ENCODE results near the gene OR6A2.
"Not testable (repeated sequence)": the region's sequence is repeated elsewhere in the genome, so short reads cannot be mapped to it uniquely, and the experiment has no call there.

OR6A2 gene

GRCh38 chr11:6813656-6814055, 14.2 kb upstream of the OR6A2 start:
- no peaks in the 10 kb centered on the region for H3K36me3 ChIP-seq (ENCODE audit: control insufficient read depth, insufficient read depth, low read length)
- no peaks in the 10 kb centered on the region for H3K9me3 ChIP-seq (ENCODE audit: control insufficient read depth, low read length)
- no peaks in the 10 kb centered on the region for H3K4me1 ChIP-seq (ENCODE audit: control insufficient read depth, insufficient read depth, low read length)
- H3K9ac ChIP-seq (ENCODE audit: low read length) = no peak overlapping the region
- no peaks in the 10 kb centered on the region for H3K27me3 ChIP-seq (ENCODE audit: control insufficient read depth, insufficient read depth, low read length)
- no peak overlapping the region for H3K4me3 ChIP-seq (ENCODE audit: low read length)

DNA sequence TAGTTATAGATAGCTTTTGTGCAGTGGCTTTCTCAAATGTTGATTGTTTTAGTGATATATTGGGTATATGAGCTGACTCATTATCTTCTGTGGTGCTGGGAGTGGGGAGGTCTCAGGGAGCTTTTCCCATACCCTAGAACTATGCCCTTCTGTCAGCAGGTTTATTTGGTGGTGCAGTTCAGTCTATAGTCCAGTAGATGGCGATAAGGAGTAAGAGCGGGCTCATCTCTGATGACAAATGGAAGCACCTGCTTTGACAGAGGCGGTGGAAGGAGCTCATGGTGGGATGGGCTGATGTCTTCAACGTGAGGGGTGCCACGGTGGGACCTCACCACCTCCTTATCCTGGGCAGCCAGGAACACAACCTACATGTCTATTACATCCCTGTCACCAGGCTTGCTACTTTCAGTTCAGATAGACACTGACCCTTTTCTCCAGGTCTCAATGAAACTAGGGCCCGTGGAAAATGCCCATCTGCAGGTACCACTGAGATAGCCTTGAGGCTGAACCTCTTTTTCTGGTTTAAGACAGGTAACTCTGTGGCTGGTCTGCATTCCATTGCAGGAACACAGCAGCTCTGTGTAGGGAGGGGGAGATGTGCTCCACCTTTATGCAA, 13.0 kb upstream of the OR6A2 start:
- H3K36me3 ChIP-seq (ENCODE audit: control insufficient read depth, insufficient read depth, low read length) = no peaks in the 10 kb centered on the region

DNA sequence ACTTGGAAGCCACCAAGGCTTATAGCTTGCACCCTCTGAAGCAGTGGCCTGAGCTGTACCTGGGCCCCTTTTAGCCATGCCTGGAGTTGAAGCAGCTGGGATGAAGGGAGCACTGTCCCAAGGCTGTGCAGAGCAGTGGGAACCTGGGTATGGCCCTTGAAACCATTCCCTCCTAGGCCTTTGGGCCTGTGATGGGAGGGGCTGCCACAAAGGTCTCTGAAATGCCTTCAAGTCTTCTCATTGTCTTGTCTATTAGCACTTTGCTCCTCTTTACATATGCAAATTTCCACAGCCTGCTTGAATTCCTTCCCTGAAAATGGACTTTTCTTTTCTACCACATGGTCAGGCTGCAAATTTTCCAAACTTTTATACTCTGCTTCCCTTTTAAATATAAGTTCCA, 1.6 kb upstream of the OR6A2 start:
- not testable (repeated sequence) for H3K36me3 ChIP-seq (ENCODE audit: control insufficient read depth, insufficient read depth, low read length); H3K4me3 ChIP-seq (ENCODE audit: low read length)

More for the DNA sequence above, 13.0 kb upstream of the OR6A2 start:
- no peak overlapping the region for H3K9ac ChIP-seq (ENCODE audit: low read length)
- no peaks in the 10 kb centered on the region for H3K27me3 ChIP-seq (ENCODE audit: control insufficient read depth, insufficient read depth, low read length)
- H3K4me3 ChIP-seq (ENCODE audit: low read length) = no peak overlapping the region
- H3K9me3 ChIP-seq (ENCODE audit: control insufficient read depth, low read length) = no peaks in the 10 kb centered on the region
- no peaks in the 10 kb centered on the region for H3K4me1 ChIP-seq (ENCODE audit: control insufficient read depth, insufficient read depth, low read length)

DNA sequence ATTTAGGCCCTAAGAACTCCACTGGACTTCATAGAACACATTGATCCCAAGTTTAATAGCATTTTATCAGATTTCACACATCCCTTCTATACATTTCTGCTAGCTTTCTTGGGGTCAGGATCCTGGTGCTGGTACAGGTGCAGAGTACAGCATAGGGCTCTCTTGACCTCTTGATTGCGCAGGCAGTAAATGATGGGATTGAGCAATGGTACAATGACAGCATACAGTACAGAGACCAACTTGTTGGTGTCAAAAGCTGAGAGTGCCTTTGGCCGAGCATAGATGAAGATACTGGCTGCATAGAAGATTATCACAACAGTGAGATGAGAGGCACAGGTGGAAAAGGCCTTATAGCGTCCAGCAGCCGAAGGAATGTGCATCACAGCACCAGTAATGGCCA, 4.8 kb downstream of the OR6A2 start:
- Histone ChIP-seq H3K9me3 (ENCODE audit: control insufficient read depth, low read length) (no peaks in the 10 kb centered on the region), H3K27me3 (ENCODE audit: control insufficient read depth, insufficient read depth, low read length) (no peaks in the 10 kb centered on the region), H3K4me3 (ENCODE audit: low read length) (no peak overlapping the region), H3K4me1 (ENCODE audit: control insufficient read depth, insufficient read depth, low read length) (no peaks in the 10 kb centered on the region), H3K36me3 (ENCODE audit: control insufficient read depth, insufficient read depth, low read length) (no peaks in the 10 kb centered on the region), H3K9ac (ENCODE audit: low read length) (no peak overlapping the region)

More for the DNA sequence above, 1.6 kb upstream of the OR6A2 start:
- not testable (repeated sequence) for H3K4me1 ChIP-seq (ENCODE audit: control insufficient read depth, insufficient read depth, low read length); H3K27me3 ChIP-seq (ENCODE audit: control insufficient read depth, insufficient read depth, low read length); H3K9ac ChIP-seq (ENCODE audit: low read length); H3K9me3 ChIP-seq (ENCODE audit: control insufficient read depth, low read length)

DNA sequence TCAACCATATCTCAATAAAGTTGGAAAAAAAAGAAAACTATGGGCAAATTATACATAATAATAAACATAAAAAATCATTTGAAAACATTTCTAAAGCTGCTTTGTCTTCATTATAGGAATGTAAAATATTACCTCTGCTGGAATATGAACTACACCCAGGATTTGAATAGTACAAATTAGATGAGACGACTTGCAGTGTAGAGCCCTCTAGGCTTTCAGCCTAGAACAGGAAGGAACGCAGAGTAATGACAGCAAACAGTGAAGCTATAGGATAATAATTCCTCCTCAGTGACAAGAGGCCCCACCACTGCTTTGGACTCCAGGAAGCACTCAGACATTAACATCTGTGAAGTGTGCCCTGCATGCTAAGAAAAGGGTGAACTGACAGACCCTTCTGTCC, 8.9 kb downstream of the OR6A2 start:
- Histone ChIP-seq H3K9ac (ENCODE audit: low read length) (no peak overlapping the region), H3K36me3 (ENCODE audit: control insufficient read depth, insufficient read depth, low read length) (no peaks in the 10 kb centered on the region), H3K4me3 (ENCODE audit: low read length) (no peak overlapping the region), H3K4me1 (ENCODE audit: control insufficient read depth, insufficient read depth, low read length) (no peaks in the 10 kb centered on the region), H3K9me3 (ENCODE audit: control insufficient read depth, low read length) (no peaks in the 10 kb centered on the region), H3K27me3 (ENCODE audit: control insufficient read depth, insufficient read depth, low read length) (no peaks in the 10 kb centered on the region)

DNA sequence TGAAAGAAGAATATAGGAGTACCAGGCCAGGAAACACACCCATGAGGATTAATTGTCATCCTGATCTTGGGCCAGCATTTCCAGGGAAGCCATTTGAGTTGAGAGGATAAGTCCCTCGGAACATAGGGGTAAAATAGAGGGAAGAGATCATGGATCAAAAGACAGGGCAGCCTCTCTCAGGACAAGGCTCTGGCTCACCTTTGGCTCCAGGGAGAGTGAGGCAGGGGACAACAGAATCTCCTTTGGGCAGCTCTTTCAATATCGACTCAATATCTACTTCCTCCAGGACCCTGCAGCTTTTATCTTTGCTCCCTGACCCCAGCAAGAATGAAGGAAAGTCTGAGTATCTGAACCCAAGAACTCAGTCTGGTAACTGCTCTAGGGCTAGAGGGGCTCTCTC, 16.8 kb downstream of the OR6A2 start, which contains the start of gene OR2AG1:
Gene OR2AG1, plus strand, starts transcription at position 301 of the 400 bp plus-strand sequence. CDS start 2,018 bp downstream, outside the sequence.
- Histone ChIP-seq H3K9ac (ENCODE audit: low read length) (no peak within 1 kb of the TSS), H3K9me3 (ENCODE audit: control insufficient read depth, low read length) (no peaks in the 10 kb centered on the region), H3K27me3 (ENCODE audit: control insufficient read depth, insufficient read depth, low read length) (no peaks in the 10 kb centered on the region), H3K36me3 (ENCODE audit: control insufficient read depth, insufficient read depth, low read length) (no peaks in the 10 kb centered on the region), H3K4me3 (ENCODE audit: low read length) (no peak within 1 kb of the TSS), H3K4me1 (ENCODE audit: control insufficient read depth, insufficient read depth, low read length) (no peaks in the 10 kb centered on the region)

- Histone ChIP-seq H3K36me3 (ENCODE audit: control insufficient read depth, insufficient read depth, low read length) (no peaks in the 10 kb centered on the region), H3K4me3 (ENCODE audit: low read length) (no peak overlapping the region), H3K4me1 (ENCODE audit: control insufficient read depth, insufficient read depth, low read length) (no peaks in the 10 kb centered on the region), H3K9me3 (ENCODE audit: control insufficient read depth, low read length) (no peaks in the 10 kb centered on the region), H3K9ac (ENCODE audit: low read length) (no peak overlapping the region), H3K27me3 (ENCODE audit: control insufficient read depth, insufficient read depth, low read length) (no peaks in the 10 kb centered on the region)
These were observed 18.7 kb downstream of the OR6A2 start for GRCh38 chr11:6780829-6781228.

- no peaks in the 10 kb centered on the region for H3K27me3 ChIP-seq (ENCODE audit: control insufficient read depth, insufficient read depth, low read length)
- no peaks in the 10 kb centered on the region for H3K9me3 ChIP-seq (ENCODE audit: control insufficient read depth, low read length)
- no peaks in the 10 kb centered on the region for H3K36me3 ChIP-seq (ENCODE audit: control insufficient read depth, insufficient read depth, low read length)
- H3K9ac ChIP-seq (ENCODE audit: low read length) = no peak overlapping the region
- H3K4me1 ChIP-seq (ENCODE audit: control insufficient read depth, insufficient read depth, low read length) = no peaks in the 10 kb centered on the region
- no peak overlapping the region for H3K4me3 ChIP-seq (ENCODE audit: low read length)
These were observed 21.0 kb downstream of the OR6A2 start for GRCh38 chr11:6778518-6778917.

DNA sequence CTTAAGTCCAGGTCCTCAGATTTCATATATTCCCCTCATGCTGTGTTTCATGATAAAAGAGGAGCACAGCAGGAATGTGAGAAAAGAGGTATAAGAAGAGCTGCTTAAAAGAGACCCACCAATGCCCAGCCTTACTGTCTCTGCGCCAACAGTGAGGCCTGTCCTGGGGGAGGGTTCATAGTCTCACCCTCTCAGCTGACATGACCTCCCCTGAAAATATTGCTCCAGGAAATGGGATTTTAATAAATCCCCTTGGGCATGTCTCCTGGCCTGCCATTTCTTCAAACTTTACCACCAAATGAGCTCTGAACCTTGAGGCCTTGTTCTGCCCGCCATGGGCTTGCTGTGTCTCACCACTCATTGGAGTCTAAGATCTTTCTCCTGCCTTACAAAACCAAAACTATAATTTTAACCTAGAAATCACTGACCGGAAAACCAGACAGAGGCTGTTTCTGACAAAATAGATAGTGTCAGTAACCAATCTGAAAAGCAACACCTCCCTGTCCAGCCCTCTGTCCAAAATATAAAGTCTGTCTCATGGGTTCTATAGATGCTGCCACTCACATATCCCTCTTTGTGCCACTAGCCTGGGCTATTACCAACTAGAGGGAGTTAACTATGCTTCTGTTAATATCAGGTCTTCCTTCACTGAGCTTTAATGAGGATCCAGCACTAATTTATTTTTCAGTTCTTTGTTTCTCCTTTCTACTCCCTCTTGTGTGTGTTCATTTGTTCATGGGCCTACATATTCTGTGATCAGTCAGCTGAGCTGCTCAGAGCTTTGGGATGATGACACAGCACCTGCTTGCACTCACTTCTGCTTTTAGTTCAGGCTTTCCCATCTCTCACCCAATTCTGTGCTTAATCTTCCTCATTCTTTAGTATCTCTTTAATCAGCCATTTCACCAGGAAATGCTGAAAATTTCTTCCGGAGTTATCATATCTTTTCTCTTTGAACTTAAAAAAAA, 27.3 kb downstream of the OR6A2 start, which contains the start of gene OR2AG2:
Gene OR2AG2, minus strand, starts transcription at position 51 of the 968 bp plus-strand sequence. CDS start 3,019 bp downstream, outside the sequence.
- Histone ChIP-seq H3K4me3 (ENCODE audit: low read length) (no peak within 1 kb of the TSS), H3K36me3 (ENCODE audit: control insufficient read depth, insufficient read depth, low read length) (no peaks in the 10 kb centered on the region), H3K9ac (ENCODE audit: low read length) (no peak within 1 kb of the TSS), H3K4me1 (ENCODE audit: control insufficient read depth, insufficient read depth, low read length) (no peaks in the 10 kb centered on the region), H3K27me3 (ENCODE audit: control insufficient read depth, insufficient read depth, low read length) (no peaks in the 10 kb centered on the region), H3K9me3 (ENCODE audit: control insufficient read depth, low read length) (no peaks in the 10 kb centered on the region)

DNA sequence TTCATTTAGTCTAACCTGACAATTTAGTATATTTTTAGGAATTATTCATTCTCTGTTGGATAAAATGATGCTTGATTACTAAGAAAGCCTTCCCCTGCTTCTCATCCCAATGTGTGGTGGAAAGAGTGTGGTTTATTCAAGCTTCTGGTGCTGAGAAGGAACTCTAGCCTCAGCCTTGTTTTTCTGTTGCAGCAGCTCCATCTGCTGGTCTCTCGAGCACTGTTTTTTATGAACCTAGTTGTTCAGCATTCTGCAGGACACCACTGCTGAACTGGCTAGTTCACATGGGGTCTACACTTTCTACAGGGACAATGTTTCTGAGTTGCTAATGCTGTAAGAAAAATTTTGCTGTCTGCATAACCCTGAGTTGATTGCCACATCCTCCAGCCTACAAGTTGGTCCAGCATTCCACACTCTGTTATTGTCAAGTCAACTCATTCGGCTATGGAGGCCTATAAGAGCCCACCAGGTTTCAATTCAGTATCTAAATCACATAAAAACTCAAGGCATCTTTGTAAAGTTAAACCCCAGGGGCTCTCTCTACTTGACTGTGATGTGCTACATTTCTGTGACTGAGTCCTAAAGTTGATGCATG, 42.0 kb downstream of the OR6A2 start:
- H3K9ac ChIP-seq (ENCODE audit: low read length) = no peak overlapping the region
- H3K4me3 ChIP-seq (ENCODE audit: low read length) = no peak overlapping the region
- H3K36me3 ChIP-seq (ENCODE audit: control insufficient read depth, insufficient read depth, low read length) = no peaks in the 10 kb centered on the region
- no peaks in the 10 kb centered on the region for H3K9me3 ChIP-seq (ENCODE audit: control insufficient read depth, low read length)
- H3K27me3 ChIP-seq (ENCODE audit: control insufficient read depth, insufficient read depth, low read length) = no peaks in the 10 kb centered on the region
- H3K4me1 ChIP-seq (ENCODE audit: control insufficient read depth, insufficient read depth, low read length) = peaks cover 4% of the 10 kb centered on the region

DNA sequence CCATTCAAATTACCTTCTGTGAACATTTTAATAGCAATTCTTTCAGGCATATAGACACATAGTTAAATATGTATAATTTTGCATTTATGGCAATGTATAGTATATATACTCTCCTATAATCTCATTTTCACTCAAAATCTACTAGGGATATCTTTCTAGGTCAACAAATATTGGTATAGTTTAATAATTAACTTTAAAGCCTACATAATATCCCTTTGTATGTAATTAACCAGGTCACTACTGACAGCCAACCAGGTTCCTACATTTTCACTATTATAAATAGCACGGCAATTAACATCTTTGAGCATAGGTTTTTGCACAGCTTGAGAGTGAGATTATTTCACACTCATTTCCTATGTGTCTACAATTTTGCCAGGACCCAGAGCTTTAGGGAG, 43.5 kb downstream of the OR6A2 start:
- Histone ChIP-seq H3K4me3 (ENCODE audit: low read length) (no peak overlapping the region), H3K27me3 (ENCODE audit: control insufficient read depth, insufficient read depth, low read length) (no peaks in the 10 kb centered on the region), H3K36me3 (ENCODE audit: control insufficient read depth, insufficient read depth, low read length) (no peaks in the 10 kb centered on the region), H3K4me1 (ENCODE audit: control insufficient read depth, insufficient read depth, low read length) (peaks cover 4% of the 10 kb centered on the region), H3K9ac (ENCODE audit: low read length) (no peak overlapping the region), H3K9me3 (ENCODE audit: control insufficient read depth, low read length) (no peaks in the 10 kb centered on the region)
